Right lobe of liver (tissue), 6 donors: ENCODE data around the gene TWIST1. TPM values are rescaled to one million over a fixed set of nuclear protein-coding genes. Genes with fewer than 3 reads are reported as not detected.

ENCODE experiments used
- ATAC-seq, 4 donors: fragments of 200-7000 bp; cut with Tn5 transposase; one replicate each; pipeline ENCODE4 v1.9.1; 2020; ENCODE audit warnings: mild to moderate bottlenecking in 4 of 4, moderate library complexity in 4 of 4
- DNase-seq, 3 donors: peaks; one replicate each; pipeline ENCODE4 v3.0.0-alpha.2; 2020
- H3K27ac ChIP-seq, 3 donors: fragments of 200-600 bp; one replicate each; pipeline ENCODE4 v1.8.0; 2022
- H3K27me3 ChIP-seq, 2 donors: fragments of 200-600 bp; one replicate each; pipeline ENCODE4 v1.8.0; 2022
- H3K36me3 ChIP-seq, 4 donors: fragments of 200-600 bp; sonication (generic) in 1 of 4; one replicate each; pipeline versions ENCODE4 v1.5.1 to v1.8.0; 2017 to 2022; ENCODE audit warnings: control low read depth in 1 of 4
- H3K4me1 ChIP-seq, 4 donors: fragments of 200-600 bp; sonication (generic) in 1 of 4; one replicate each; pipeline versions ENCODE4 v1.5.1 to v1.8.0; 2017 to 2022; ENCODE audit warnings: control low read depth in 1 of 4
- H3K4me3 ChIP-seq, 3 donors: fragments of 200-600 bp; one replicate each; pipeline ENCODE4 v1.8.0; 2022
- H3K9me3 ChIP-seq, 4 donors: fragments of 200-600 bp; sonication (generic) in 1 of 4; one replicate each; pipeline versions ENCODE4 v1.5.1 to v1.8.0; 2017 to 2022; ENCODE audit warnings: control low read depth in 1 of 4
- CTCF ChIP-seq, 4 donors: fragments of 200-600 bp in 3 of 4; fragments of 450-650 bp in 1 of 4; IDR thresholded peaks; one replicate each; pipeline versions ENCODE4 v1.5.1 to v1.8.0; 2016 to 2022; ENCODE audit warnings: antibody characterized with exemption in 4 of 4, mild to moderate bottlenecking in 2 of 4
- POLR2A ChIP-seq: fragments of 450-650 bp; IDR thresholded peaks from one replicate; pipeline ENCODE4 v1.6.1; 2017; ENCODE audit warnings: antibody characterized with exemption, mild to moderate bottlenecking
- WGBS: methylation state at CpG from one replicate; pipeline ENCODE4 v1.1.6; 2018; ENCODE audit warnings: low coverage, low lambda C conversion rate; ENCODE audit not compliant: insufficient coverage; ENCODE audit errors: missing lambda C conversion rate; 5-methylcytosine and 5-hydroxymethylcytosine counted together
- intact Hi-C, 2 donors: fragments of 100-400 bp; cut with DNase I; formaldehyde crosslinking; loops; one replicate each; pipeline versions ENCODE4 v1.11.2 to v1.14.1; 2022
- total RNA-seq, 6 experiments: library from RNA; depleted of rRNA in 2 of 6; stranded (reverse); fragments of >200 nt in 2 of 6; fragmentation: NEBNext Ultra II Directional in 3 of 6; extraction: Animal tissue kit (Norgen Biotek cat#: 25700) in 3 of 6; gene quantifications; one replicate each; pipeline versions ENCODE4 v1.1.0 to v1.2.4, GENCODE V29; 2016 to 2023
- donor health status: DM: no; HTN: yes; CAD: no.
- donor health status: DM: no; HTN: no; CAD: no.
- donor health status: DM: no; HTN: no; CAD: no.
- donor health status: DM: no; HTN: yes; CAD: no.
- donor health status: DM: no; HTN: yes; CAD: no.

TWIST1 gene
- total RNA-seq, 6 experiments from 2014 or later: 0.42 TPM; not detected in 5

- WGBS: 3% methylated on average over 29 of the region's 51 CpGs
- no peak for TF ChIP-seq POLR2A
- TF ChIP-seq CTCF (IDR thresholded peaks at IDR 0.05): no peak
- no peak for DNase-seq
- Histone ChIP-seq H3K36me3 (no peaks in the 10 kb centered on the region), H3K9me3 (no peaks in the 10 kb centered on the region), H3K27ac (no peak within 1 kb of the TSS), H3K4me1 (no peaks in the 10 kb centered on the region), H3K27me3 (no peaks in the 10 kb centered on the region), H3K4me3 (no peak within 1 kb of the TSS)
- intact Hi-C loops: no loop called here
- ATAC-seq: no peak
Measured at GRCh38 chr7:19144661-19145433, 27.4 kb upstream of the TWIST1 start, which contains the start of gene FERD3L. Gene FERD3L, minus strand, starts transcription at chr7:19145421. Its CDS starts 59 bp downstream, at chr7:19145362.

GRCh38 chr7:19143881-19144574 is 26.6 kb upstream of the TWIST1 start:
- ATAC-seq (no peak), DNase-seq (no peak)
- intact Hi-C loops: no loop called here
- TF ChIP-seq CTCF (IDR thresholded peaks at IDR 0.05) (no peak), POLR2A (no peak)
- H3K27ac ChIP-seq: no peak overlapping the region
- H3K36me3 ChIP-seq: no peaks in the 10 kb centered on the region
- H3K27me3 ChIP-seq: no peaks in the 10 kb centered on the region
- H3K4me1 ChIP-seq: no peaks in the 10 kb centered on the region
- H3K4me3 ChIP-seq: no peak overlapping the region
- WGBS: 2% methylated on average over 24 of the region's 30 CpGs
- H3K9me3 ChIP-seq: no peaks in the 10 kb centered on the region

- no peak for ATAC-seq
- H3K27ac ChIP-seq: no peak overlapping the region
- 52% methylated on average over 4 of the region's 4 CpGs for WGBS
Measured at GRCh38 chr7:19139706-19140327, 22.4 kb upstream of the TWIST1 start.

GRCh38 chr7:19133886-19134285 is 16.4 kb upstream of the TWIST1 start:
- Histone ChIP-seq H3K9me3 (no peaks in the 10 kb centered on the region), H3K4me1 (no peaks in the 10 kb centered on the region), H3K36me3 (no peaks in the 10 kb centered on the region), H3K27ac (no peak overlapping the region), H3K4me3 (no peak overlapping the region), H3K27me3 (peaks cover 0 to 2% of the 10 kb centered on the region in 2 donors)
- TF ChIP-seq CTCF (IDR thresholded peaks at IDR 0.05): no peak
- no peak for TF ChIP-seq POLR2A
- DNase-seq (no peak), ATAC-seq (no peak)
- intact Hi-C loops: no loop called here
- WGBS: 36% methylated on average over 4 of the region's 4 CpGs

More at GRCh38 chr7:19139706-19140327, 22.4 kb upstream of the TWIST1 start:
- Histone ChIP-seq H3K27me3 (no peaks in the 10 kb centered on the region), H3K4me1 (no peaks in the 10 kb centered on the region), H3K36me3 (no peaks in the 10 kb centered on the region), H3K4me3 (no peak overlapping the region), H3K9me3 (no peaks in the 10 kb centered on the region)
- intact Hi-C loops: no loop called here
- no peak for DNase-seq
- TF ChIP-seq POLR2A (no peak), CTCF (IDR thresholded peaks at IDR 0.05) (no peak)
